Stimulated activated CD8-positive, alpha-beta memory T cell treated with anti-CD3 and anti-CD28 coated beads, Interleukin-12 subunit alpha, Interleukin-12 subunit beta, amount 100 ng/mL, for 24 hours (primary cell): ENCODE results near the gene PSMB11.

Experiments
- DNase-seq: peaks from one replicate; pipeline ENCODE4 v3.0.0-alpha.2; 2020; ENCODE audit errors: extremely low read depth

The PSMB11 gene

GRCh38 chr14:23043754-23044153, 1.7 kb downstream of the PSMB11 start:
- DNase-seq = no peak

GRCh38 chr14:23044840-23045239, 2.8 kb downstream of the PSMB11 start:
- DNase-seq = no peak

GRCh38 chr14:23045419-23046357, 3.7 kb downstream of the PSMB11 start:
- no peak for DNase-seq

GRCh38 chr14:23047034-23047634, 5.1 kb downstream of the PSMB11 start:
- DNase-seq = no peak

GRCh38 chr14:23047751-23048693, 6.0 kb downstream of the PSMB11 start:
- no peak for DNase-seq

- no peak for DNase-seq
Observed at GRCh38 chr14:23049011-23049410, 7.0 kb downstream of the PSMB11 start.

- no peak for DNase-seq
Observed at GRCh38 chr14:23051141-23052057, 9.4 kb downstream of the PSMB11 start.

- no peak for DNase-seq
Observed at GRCh38 chr14:23052182-23052623, 10.2 kb downstream of the PSMB11 start.

- DNase-seq = no peak
Observed at GRCh38 chr14:23052671-23053070, 10.7 kb downstream of the PSMB11 start.

- DNase-seq = no peak
Observed at GRCh38 chr14:23053426-23053825, 11.4 kb downstream of the PSMB11 start.

- no peak for DNase-seq
Observed at GRCh38 chr14:23054000-23054811, 12.2 kb downstream of the PSMB11 start.

- DNase-seq = no peak
Observed at GRCh38 chr14:23055147-23055550, 13.1 kb downstream of the PSMB11 start.

- no peak for DNase-seq
Observed at GRCh38 chr14:23055621-23056144, 13.7 kb downstream of the PSMB11 start.

GRCh38 chr14:23056145-23056955, 14.3 kb downstream of the PSMB11 start:
- DNase-seq = peak; percentile 21

- peak; percentile 45 for DNase-seq
Observed at GRCh38 chr14:23056956-23057756, 15.1 kb downstream of the PSMB11 start, which contains the start of gene CDH24. TSS of gene CDH24 (minus strand) at chr14:23057520. CDS start at chr14:23055733, 1,787 bp downstream.

GRCh38 chr14:23057757-23058653, 16.0 kb downstream of the PSMB11 start:
- peak; percentile 58 for DNase-seq
